PC-9 (cell line): ENCODE measurements around the gene PRAC2. TPM values are rescaled to one million over a fixed set of nuclear protein-coding genes. Genes with fewer than 3 reads are reported as not detected.

Source experiments
- BruUV-seq: library from RNA; stranded (reverse); fragments of 400-500 nt; replicated peaks from 2 replicates; lab custom pipeline; 2021; lab: Mats Ljungman, UMichigan
- CTCF ChIA-PET: fragments of 300-600 bp; sonication (Branson Sonifier 250); formaldehyde crosslinking; loops from one replicate; lab custom pipeline; 2022; ENCODE audit warnings: antibody characterized with exemption; lab: Charles Lee
- POLR2A ChIA-PET: fragments of 300-600 bp; sonication (Branson Sonifier 250); formaldehyde crosslinking; loops from one replicate; lab custom pipeline; 2022; ENCODE audit warnings: antibody characterized with exemption; ENCODE audit not compliant: unreplicated experiment; lab: Charles Lee
- DNase-seq, 2 experiments: peaks; one replicate each; pipeline versions ENCODE4 v3.0.0 to v3.0.0-alpha.2; 2015 to 2022; ENCODE audit warnings: mixed read lengths in 1 of 2
- H2AFZ ChIP-seq: fragments of 200-600 bp; sonication (generic); 2 replicates; pipeline ENCODE4 v1.8.1; 2017; ENCODE audit warnings: antibody characterized with exemption
- H3F3A ChIP-seq: fragments of 200-600 bp; sonication (generic); 2 replicates; pipeline ENCODE4 v1.8.1; 2017; ENCODE audit warnings: antibody characterized with exemption, mild to moderate bottlenecking, low read depth; ENCODE audit not compliant: insufficient read depth
- H3K27ac ChIP-seq: fragments of 200-600 bp; sonication (generic); 2 replicates; pipeline ENCODE4 v1.6.1; 2016; ENCODE audit warnings: mixed run types
- H3K27me3 ChIP-seq: fragments of 200-600 bp; sonication (generic); 2 replicates; pipeline ENCODE4 v1.6.1; 2016; ENCODE audit warnings: low read depth, mixed run types; ENCODE audit not compliant: insufficient read depth
- H3K36me3 ChIP-seq: fragments of 200-600 bp; sonication (generic); 2 replicates; pipeline ENCODE4 v1.6.1; 2016; ENCODE audit warnings: low read depth, mixed run types
- H3K4me1 ChIP-seq: fragments of 200-600 bp; sonication (generic); replicated peaks from 2 replicates; pipeline ENCODE4 v1.6.1; 2016; ENCODE audit warnings: mixed run types; ENCODE audit not compliant: insufficient read depth
- H3K4me2 ChIP-seq: fragments of 200-600 bp; sonication (generic); 2 replicates; pipeline ENCODE4 v1.6.1; 2017; ENCODE audit warnings: mixed run types
- H3K4me3 ChIP-seq: fragments of 200-600 bp; sonication (generic); 2 replicates; pipeline ENCODE4 v1.6.1; 2016; ENCODE audit warnings: mixed run types
- H3K79me2 ChIP-seq: fragments of 200-600 bp; sonication (generic); 2 replicates; pipeline ENCODE4 v1.6.1; 2017; ENCODE audit warnings: low read depth, mixed run types
- H3K9me2 ChIP-seq: fragments of 200-600 bp; sonication (generic); 2 replicates; pipeline ENCODE4 v1.8.1; 2017; ENCODE audit warnings: mild to moderate bottlenecking; ENCODE audit not compliant: insufficient read depth
- H3K9me3 ChIP-seq: fragments of 200-600 bp; sonication (generic); 2 replicates; pipeline ENCODE4 v1.8.1; 2016; ENCODE audit warnings: low read depth; ENCODE audit not compliant: insufficient read depth
- H4K20me1 ChIP-seq: fragments of 200-600 bp; sonication (generic); 2 replicates; pipeline ENCODE4 v1.8.1; 2017; ENCODE audit not compliant: insufficient read depth
- EZH2 ChIP-seq: fragments of 200-600 bp; sonication (generic); IDR thresholded peaks from 2 replicates; pipeline ENCODE4 v1.8.0; 2017; ENCODE audit warnings: antibody characterized with exemption, low read depth
- intact Hi-C: fragments of 100-400 bp; cut with micrococcal nuclease; formaldehyde crosslinking; loops from one replicate; pipeline ENCODE4 v1.10.0; 2022; ENCODE audit not compliant: unreplicated experiment
- total RNA-seq: library from RNA; stranded (reverse); gene quantifications from 2 replicates; pipeline ENCODE4 v1.2.3, GENCODE V29; 2021
- TF ChIP-seq, protein P1 (sequence below): fragments of 200-600 bp; sonication (generic); conservative IDR thresholded peaks from 2 replicates; pipeline ENCODE4 v1.6.1; 2017; ENCODE audit warnings: mixed run types, antibody characterized with exemption, mild to moderate bottlenecking, moderate library complexity

Gene PRAC2
- total RNA-seq, 1 experiment from 2014 or later, result not detected

DNA sequence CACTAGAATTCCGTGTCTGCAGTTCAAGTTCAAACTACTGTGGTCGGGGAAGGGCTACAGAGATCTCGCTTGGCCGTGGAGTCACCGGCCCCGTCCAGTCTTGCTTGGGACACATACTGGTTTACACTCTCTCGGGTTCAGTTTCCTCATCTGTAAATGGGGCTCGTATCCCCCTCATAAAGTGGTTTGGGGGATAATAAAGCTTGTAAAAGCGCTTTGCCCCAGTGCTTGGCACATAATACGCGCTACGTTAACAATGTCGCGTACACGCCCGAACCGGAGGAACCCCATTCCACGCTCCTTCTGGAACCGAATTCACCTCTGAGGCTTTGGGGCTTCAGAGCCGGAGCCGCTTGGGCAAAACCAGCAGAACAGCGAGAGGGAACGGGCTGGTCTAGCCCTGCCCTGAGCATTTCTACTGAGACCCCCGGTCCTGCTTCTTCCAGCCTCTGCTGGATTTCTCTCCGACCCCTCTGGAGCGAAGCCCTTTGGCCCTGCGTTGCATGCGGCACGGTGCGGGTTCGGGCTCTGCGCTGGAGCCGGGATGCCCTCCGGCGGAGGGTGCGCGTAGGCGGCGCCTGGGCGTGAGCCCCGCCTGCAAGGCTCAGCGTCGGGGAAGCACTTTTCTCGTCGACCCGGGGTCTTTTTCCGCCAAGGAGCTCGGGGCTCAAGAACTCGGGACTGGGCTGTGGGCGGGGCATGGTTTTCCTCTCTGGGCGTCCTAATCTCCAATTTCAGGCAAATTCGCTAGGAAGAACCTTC, 31.7 kb downstream of the PRAC2 start:
- POLR2A ChIA-PET, result interaction anchor here (0.6 kb wide), 1 partner anchor 108 kb away, joined by 4 read pairs; no protein-coding TSS in a partner anchor
- BruUV-seq, result no TSS peak
- no peak overlapping the region for H3K4me2 ChIP-seq
- intact Hi-C loops, result no loop called here
- no peaks in the 10 kb centered on the region for H3F3A ChIP-seq
- H3K79me2 ChIP-seq, result no peaks in the 10 kb centered on the region
- no peak for DNase-seq
- no peaks in the 10 kb centered on the region for H4K20me1 ChIP-seq
- no peaks in the 10 kb centered on the region for H3K9me2 ChIP-seq
- H3K27me3 ChIP-seq, result peaks cover 96% of the 10 kb centered on the region
- H2AFZ ChIP-seq, result no peak overlapping the region
- H3K9me3 ChIP-seq, result no peaks in the 10 kb centered on the region
- H3K36me3 ChIP-seq, result no peaks in the 10 kb centered on the region
- TF ChIP-seq EZH2, result no peak
- TF ChIP-seq, protein P1, sequence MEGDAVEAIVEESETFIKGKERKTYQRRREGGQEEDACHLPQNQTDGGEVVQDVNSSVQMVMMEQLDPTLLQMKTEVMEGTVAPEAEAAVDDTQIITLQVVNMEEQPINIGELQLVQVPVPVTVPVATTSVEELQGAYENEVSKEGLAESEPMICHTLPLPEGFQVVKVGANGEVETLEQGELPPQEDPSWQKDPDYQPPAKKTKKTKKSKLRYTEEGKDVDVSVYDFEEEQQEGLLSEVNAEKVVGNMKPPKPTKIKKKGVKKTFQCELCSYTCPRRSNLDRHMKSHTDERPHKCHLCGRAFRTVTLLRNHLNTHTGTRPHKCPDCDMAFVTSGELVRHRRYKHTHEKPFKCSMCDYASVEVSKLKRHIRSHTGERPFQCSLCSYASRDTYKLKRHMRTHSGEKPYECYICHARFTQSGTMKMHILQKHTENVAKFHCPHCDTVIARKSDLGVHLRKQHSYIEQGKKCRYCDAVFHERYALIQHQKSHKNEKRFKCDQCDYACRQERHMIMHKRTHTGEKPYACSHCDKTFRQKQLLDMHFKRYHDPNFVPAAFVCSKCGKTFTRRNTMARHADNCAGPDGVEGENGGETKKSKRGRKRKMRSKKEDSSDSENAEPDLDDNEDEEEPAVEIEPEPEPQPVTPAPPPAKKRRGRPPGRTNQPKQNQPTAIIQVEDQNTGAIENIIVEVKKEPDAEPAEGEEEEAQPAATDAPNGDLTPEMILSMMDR, result no peak
- H3K4me1 ChIP-seq, result no peaks in the 10 kb centered on the region
- H3K4me3 ChIP-seq, result no peak overlapping the region
- CTCF ChIA-PET, result no interaction called here
- H3K27ac ChIP-seq, result no peak overlapping the region

DNA sequence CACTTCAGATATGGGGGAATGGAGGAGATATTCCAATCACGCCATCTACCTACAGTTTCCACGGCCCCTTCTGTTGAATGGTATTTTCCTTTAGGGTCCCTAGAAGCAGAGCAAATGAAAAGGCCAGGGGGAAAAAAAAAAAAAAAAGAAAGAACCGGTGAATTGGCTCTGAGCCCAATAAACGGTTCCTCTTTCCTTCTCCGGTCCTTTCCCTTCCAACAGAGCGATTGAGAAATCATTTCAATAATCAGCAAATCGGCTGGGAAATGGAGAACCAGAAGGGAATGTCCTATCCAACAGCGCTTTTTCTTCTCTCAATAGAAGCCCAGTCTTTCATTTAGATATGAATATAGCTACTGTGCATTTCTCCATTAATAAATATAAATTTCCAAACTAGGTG, 32.4 kb downstream of the PRAC2 start:
- ChIA-PET POLR2A (no interaction called here), CTCF (no interaction called here)
- H3K4me3 ChIP-seq, result no peak overlapping the region
- no peaks in the 10 kb centered on the region for H3K36me3 ChIP-seq
- DNase-seq, result no peak
- H3K4me2 ChIP-seq, result no peak overlapping the region
- no peaks in the 10 kb centered on the region for H3K9me2 ChIP-seq
- H3F3A ChIP-seq, result no peaks in the 10 kb centered on the region
- peaks cover 96% of the 10 kb centered on the region for H3K27me3 ChIP-seq
- H3K4me1 ChIP-seq, result no peaks in the 10 kb centered on the region
- no peak overlapping the region for H3K27ac ChIP-seq
- no peaks in the 10 kb centered on the region for H4K20me1 ChIP-seq
- BruUV-seq, result no TSS peak
- TF ChIP-seq EZH2, result no peak
- TF ChIP-seq, protein P1, result no peak
- H3K79me2 ChIP-seq, result no peaks in the 10 kb centered on the region
- H3K9me3 ChIP-seq, result no peaks in the 10 kb centered on the region
- no peak overlapping the region for H2AFZ ChIP-seq
- intact Hi-C loops, result no loop called here

DNA sequence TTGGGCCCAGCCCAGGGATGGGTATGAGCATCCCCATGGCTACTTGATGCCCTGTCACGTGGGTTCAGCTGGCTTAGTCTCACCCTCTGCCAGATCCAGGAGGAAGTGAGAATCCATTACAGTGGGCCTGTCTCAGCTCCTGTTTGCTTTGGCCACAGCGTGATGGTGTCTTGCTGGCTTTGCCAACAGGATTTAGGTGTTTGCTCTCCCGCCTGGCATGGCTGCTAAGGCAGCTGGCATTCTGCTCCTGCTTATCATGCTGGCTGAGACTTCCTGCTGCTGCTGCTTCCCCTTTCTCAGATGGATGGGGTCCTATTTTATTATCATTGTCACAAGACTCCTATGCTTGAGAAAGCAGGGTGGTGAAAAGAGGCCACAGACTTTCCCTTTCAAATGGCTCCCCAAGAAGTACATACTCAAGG, 33.9 kb downstream of the PRAC2 start:
- no peaks in the 10 kb centered on the region for H4K20me1 ChIP-seq
- ChIA-PET CTCF (no interaction called here), POLR2A (no interaction called here)
- no peak overlapping the region for H3K4me3 ChIP-seq
- H3K9me2 ChIP-seq, result no peaks in the 10 kb centered on the region
- no peak overlapping the region for H2AFZ ChIP-seq
- H3K4me1 ChIP-seq, result no peaks in the 10 kb centered on the region
- no peaks in the 10 kb centered on the region for H3K9me3 ChIP-seq
- no peak for TF ChIP-seq EZH2
- TF ChIP-seq, protein P1, result no peak
- H3K79me2 ChIP-seq, result no peaks in the 10 kb centered on the region
- no TSS peak for BruUV-seq
- no peak overlapping the region for H3K4me2 ChIP-seq
- H3K27ac ChIP-seq, result no peak overlapping the region
- no peaks in the 10 kb centered on the region for H3F3A ChIP-seq
- H3K27me3 ChIP-seq, result peaks cover 96% of the 10 kb centered on the region
- intact Hi-C loops, result no loop called here
- H3K36me3 ChIP-seq, result no peaks in the 10 kb centered on the region
- no peak for DNase-seq
